ENCODE measurements around the gene CELA2B. TPM values are rescaled to one million over a fixed set of nuclear protein-coding genes. Genes with fewer than 3 reads are reported as not detected.

Gene CELA2B
- polyA plus RNA-seq, 3 donors = not detected

- H3K4me1 ChIP-seq (ENCODE audit: control insufficient read depth in 1 of 2, insufficient read depth in 2 of 2, low read length in 2 of 2) = no peaks in the 10 kb centered on the region
- intact Hi-C loops (cut with micrococcal nuclease) = no loop called here
- peaks cover 2% of the 10 kb centered on the region for H3K4me1 Mint-ChIP-seq
Measured at GRCh38 chr1:15476927-15477326, 1.0 kb downstream of the CELA2B start.

GRCh38 chr1:15477646-15478212 is 1.8 kb downstream of the CELA2B start:
- WGBS (ENCODE audit: insufficient coverage) = 96% methylated on average over 4 of the region's 5 CpGs
- no peak for TF ChIP-seq CTCF (IDR thresholded peaks at IDR 0.05)
- intact Hi-C loops (cut with micrococcal nuclease) = no loop called here
- Histone ChIP-seq H3K4me1 (ENCODE audit: control insufficient read depth in 1 of 2, insufficient read depth in 2 of 2, low read length in 2 of 2) (no peaks in the 10 kb centered on the region), H3K27me3 (ENCODE audit: control insufficient read depth in 2 of 2, insufficient read depth in 2 of 2, low read length in 2 of 2) (no peaks in the 10 kb centered on the region), H2AFZ (ENCODE audit: insufficient read depth, low read depth, low read length, poor library complexity, severe bottlenecking) (no peak overlapping the region), H3K9ac (ENCODE audit: insufficient read depth, low read length, poor library complexity, severe bottlenecking) (no peak overlapping the region), H3K27ac (ENCODE audit: low read depth in 1 of 2, low read length in 2 of 2) (no peak overlapping the region), H3K4me3 (replicated peaks in 1 of 3; ENCODE audit: low read depth in 2 of 3, low read length in 3 of 3) (no peak overlapping the region), H3K4me2 (replicated peaks; ENCODE audit: extremely low read depth, low read length, poor library complexity, severe bottlenecking) (no peak overlapping the region), H3K36me3 (replicated peaks in 1 of 2; ENCODE audit: control insufficient read depth in 1 of 2, insufficient read depth in 2 of 2, low read length in 2 of 2) (no peaks in the 10 kb centered on the region), H4K20me1 (ENCODE audit: insufficient read depth, low read length) (no peaks in the 10 kb centered on the region), H3K9me3 (replicated peaks in 1 of 2; ENCODE audit: control insufficient read depth in 1 of 2, insufficient read depth in 1 of 2, low read length in 2 of 2) (no peaks in the 10 kb centered on the region), H3K79me2 (ENCODE audit: insufficient read depth, low read length) (no peaks in the 10 kb centered on the region)
- Mint-ChIP-seq H3K36me3 (no peaks in the 10 kb centered on the region), H3K27ac (no peak overlapping the region), H3K9me3 (peaks cover 0 to 4% (median 0%) of the 10 kb centered on the region in 7 donors), H3K4me1 (peaks cover 2% of the 10 kb centered on the region), H3K27me3 (ENCODE audit: low read depth in 3 of 3) (peaks cover 0 to 4% (median 1%) of the 10 kb centered on the region in 3 donors), H3K4me3 (no peak overlapping the region)
- DNase-seq = no peak

More at GRCh38 chr1:15476927-15477326, 1.0 kb downstream of the CELA2B start:
- TF ChIP-seq CTCF (IDR thresholded peaks at IDR 0.05) = no peak
- no peak overlapping the region for H3K4me3 Mint-ChIP-seq
- no peak overlapping the region for H3K4me3 ChIP-seq (replicated peaks in 1 of 3; ENCODE audit: low read depth in 2 of 3, low read length in 3 of 3)
- H3K27me3 Mint-ChIP-seq (ENCODE audit: low read depth in 3 of 3) = peaks cover 0 to 5% (median 1%) of the 10 kb centered on the region in 3 donors
- no peak overlapping the region for H2AFZ ChIP-seq (ENCODE audit: insufficient read depth, low read depth, low read length, poor library complexity, severe bottlenecking)
- no peaks in the 10 kb centered on the region for H3K9me3 ChIP-seq (replicated peaks in 1 of 2; ENCODE audit: control insufficient read depth in 1 of 2, insufficient read depth in 1 of 2, low read length in 2 of 2)
- no peak overlapping the region for H3K27ac ChIP-seq (ENCODE audit: low read depth in 1 of 2, low read length in 2 of 2)
- no CpG with 5 or more reads among the region's 3 CpGs for WGBS (ENCODE audit: insufficient coverage)
- H3K4me2 ChIP-seq (replicated peaks; ENCODE audit: extremely low read depth, low read length, poor library complexity, severe bottlenecking) = no peak overlapping the region
- no peaks in the 10 kb centered on the region for H4K20me1 ChIP-seq (ENCODE audit: insufficient read depth, low read length)
- peaks cover 0 to 4% (median 0%) of the 10 kb centered on the region in 7 donors for H3K9me3 Mint-ChIP-seq
- no peak for DNase-seq
- no peaks in the 10 kb centered on the region for H3K36me3 ChIP-seq (replicated peaks in 1 of 2; ENCODE audit: control insufficient read depth in 1 of 2, insufficient read depth in 2 of 2, low read length in 2 of 2)
- H3K79me2 ChIP-seq (ENCODE audit: insufficient read depth, low read length) = no peaks in the 10 kb centered on the region
- H3K9ac ChIP-seq (ENCODE audit: insufficient read depth, low read length, poor library complexity, severe bottlenecking) = no peak overlapping the region
- H3K27ac Mint-ChIP-seq = no peak overlapping the region
- H3K36me3 Mint-ChIP-seq = no peaks in the 10 kb centered on the region
- no peaks in the 10 kb centered on the region for H3K27me3 ChIP-seq (ENCODE audit: control insufficient read depth in 2 of 2, insufficient read depth in 2 of 2, low read length in 2 of 2)
